C4-2B (cell line): ENCODE data around the gene RBMS3.

Experiments used
- H3K27ac ChIP-seq: fragments of 450-650 bp; 2 replicates; pipeline ENCODE4 v1.5.1; 2017
- ZFX ChIP-seq: fragments of 450-650 bp; IDR thresholded peaks from 2 replicates; pipeline ENCODE4 v1.6.1; 2017
- TF ChIP-seq, protein P1 (sequence below): fragments of 450-650 bp; conservative IDR thresholded peaks from 2 replicates; pipeline ENCODE4 v1.5.1; 2017; ENCODE audit warnings: mild to moderate bottlenecking

The RBMS3 gene

DNA sequence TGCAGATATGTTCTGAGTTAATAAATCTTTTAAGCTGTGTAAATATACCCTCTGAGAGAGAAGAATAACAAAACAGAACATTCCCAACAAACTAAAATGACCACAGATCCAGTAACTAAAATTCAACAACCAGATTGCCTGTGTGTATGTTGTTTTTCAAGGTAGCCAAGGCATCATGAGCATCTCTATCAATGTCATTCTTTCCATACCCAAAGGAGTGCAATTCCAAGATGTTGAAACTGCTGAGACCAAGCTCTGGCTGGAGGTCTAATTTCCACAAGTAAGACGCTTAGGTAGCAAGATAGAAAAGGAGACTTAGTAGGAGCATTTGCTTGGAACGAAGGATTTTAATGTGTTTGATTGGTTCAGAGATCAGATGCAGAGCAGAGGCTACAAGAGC, 276.3 kb downstream of the RBMS3 start:
- no peak overlapping the region for H3K27ac ChIP-seq
- TF ChIP-seq, protein P1, sequence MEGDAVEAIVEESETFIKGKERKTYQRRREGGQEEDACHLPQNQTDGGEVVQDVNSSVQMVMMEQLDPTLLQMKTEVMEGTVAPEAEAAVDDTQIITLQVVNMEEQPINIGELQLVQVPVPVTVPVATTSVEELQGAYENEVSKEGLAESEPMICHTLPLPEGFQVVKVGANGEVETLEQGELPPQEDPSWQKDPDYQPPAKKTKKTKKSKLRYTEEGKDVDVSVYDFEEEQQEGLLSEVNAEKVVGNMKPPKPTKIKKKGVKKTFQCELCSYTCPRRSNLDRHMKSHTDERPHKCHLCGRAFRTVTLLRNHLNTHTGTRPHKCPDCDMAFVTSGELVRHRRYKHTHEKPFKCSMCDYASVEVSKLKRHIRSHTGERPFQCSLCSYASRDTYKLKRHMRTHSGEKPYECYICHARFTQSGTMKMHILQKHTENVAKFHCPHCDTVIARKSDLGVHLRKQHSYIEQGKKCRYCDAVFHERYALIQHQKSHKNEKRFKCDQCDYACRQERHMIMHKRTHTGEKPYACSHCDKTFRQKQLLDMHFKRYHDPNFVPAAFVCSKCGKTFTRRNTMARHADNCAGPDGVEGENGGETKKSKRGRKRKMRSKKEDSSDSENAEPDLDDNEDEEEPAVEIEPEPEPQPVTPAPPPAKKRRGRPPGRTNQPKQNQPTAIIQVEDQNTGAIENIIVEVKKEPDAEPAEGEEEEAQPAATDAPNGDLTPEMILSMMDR: no peak
- TF ChIP-seq ZFX: no peak

DNA sequence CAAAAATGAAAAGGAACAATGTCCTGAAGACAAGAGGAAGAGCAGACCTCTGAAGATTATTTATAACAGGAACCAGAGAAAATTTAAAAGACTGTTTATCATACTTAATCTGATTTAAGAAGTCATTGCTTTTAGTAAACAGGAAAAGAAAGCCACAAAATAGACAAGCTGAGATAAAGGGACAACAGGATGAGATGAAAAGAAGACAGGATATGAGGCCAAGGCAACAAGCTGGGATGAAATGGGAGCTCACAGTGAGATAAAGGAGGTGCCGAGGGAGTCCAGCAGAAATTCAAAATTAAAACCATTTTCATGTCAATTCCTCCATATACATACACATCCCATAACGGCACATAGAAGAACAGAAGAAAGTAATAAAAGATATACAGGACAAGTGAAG, 277.0 kb downstream of the RBMS3 start:
- no peak overlapping the region for H3K27ac ChIP-seq
- TF ChIP-seq, protein P1: no peak
- TF ChIP-seq ZFX: no peak

DNA sequence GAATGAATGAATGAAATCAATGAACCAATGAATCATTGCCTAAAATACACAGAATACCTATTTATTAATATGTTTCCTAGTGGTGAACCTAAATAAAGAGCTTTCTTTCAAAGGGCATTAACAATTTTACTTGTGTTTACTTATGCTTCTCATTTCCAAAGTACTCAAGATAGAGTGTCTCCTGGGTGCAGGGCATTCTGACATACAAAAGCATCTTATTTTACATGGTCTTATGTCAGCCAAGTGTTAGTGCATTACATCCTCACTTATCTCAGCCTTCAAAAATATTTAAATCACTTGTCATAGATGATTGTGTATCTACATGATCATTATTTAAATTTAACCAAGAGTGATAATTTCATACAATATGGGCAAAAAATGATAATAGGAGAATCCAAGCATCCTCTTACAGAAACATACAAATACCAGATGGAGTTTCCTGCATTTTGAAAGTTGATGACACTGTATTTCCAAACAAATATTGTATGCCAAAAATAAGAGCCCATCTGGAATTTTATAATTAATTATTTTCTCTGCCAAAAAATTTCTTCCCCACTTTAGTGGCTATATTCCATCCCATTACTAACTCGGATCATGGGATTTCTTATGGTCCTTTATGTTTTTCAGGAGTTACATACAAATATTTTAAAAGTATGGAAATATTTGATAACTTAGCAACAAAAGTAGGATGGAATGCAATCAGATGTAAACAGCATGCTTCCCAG, 279.0 kb downstream of the RBMS3 start:
- no peak overlapping the region for H3K27ac ChIP-seq
- TF ChIP-seq, protein P1: no peak
- no peak for TF ChIP-seq ZFX

DNA sequence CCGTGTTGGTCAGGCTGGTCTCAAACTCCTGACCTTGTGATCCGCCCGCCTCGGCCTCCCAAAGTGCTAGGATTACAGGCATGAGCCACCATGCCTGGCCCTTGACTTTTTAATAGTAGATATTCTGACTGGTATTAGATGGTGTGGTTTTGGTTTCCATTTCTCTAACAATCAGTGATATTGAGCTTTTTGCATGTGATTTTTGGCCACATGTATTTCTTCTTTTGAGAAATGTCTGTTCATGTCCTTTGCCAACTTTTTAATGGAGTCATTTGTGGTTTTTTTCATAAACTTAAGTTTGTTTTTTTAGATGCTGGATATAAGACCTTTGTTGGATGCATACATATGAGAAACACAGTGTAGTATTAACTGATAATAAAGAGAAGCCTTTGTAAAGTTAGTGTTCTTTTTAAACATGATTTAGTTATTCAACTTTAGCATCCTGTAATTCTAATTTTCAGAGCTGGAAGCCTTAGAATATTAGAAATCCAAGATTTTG, 280.8 kb downstream of the RBMS3 start:
- TF ChIP-seq ZFX: no peak
- TF ChIP-seq, protein P1: no peak
- no peak overlapping the region for H3K27ac ChIP-seq

DNA sequence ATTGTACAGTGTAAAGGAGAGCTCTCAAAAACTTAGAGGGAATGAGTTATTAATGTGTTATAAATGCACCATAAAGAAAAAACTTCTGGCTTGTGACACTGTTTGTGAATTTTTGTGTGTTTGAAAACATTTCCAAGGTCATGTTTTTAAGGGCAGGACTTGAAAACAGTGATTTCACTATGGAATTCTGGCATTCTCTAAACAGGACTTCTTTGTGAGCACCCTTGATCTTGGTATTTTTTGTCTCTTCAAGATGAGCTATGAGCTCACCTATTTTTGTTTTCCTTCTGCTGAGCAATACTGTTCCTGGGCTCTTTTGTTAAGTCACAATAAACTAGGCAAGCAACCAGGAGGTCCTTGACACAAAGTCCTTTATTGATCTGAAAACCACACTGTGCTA, 284.4 kb downstream of the RBMS3 start:
- no peak overlapping the region for H3K27ac ChIP-seq

DNA sequence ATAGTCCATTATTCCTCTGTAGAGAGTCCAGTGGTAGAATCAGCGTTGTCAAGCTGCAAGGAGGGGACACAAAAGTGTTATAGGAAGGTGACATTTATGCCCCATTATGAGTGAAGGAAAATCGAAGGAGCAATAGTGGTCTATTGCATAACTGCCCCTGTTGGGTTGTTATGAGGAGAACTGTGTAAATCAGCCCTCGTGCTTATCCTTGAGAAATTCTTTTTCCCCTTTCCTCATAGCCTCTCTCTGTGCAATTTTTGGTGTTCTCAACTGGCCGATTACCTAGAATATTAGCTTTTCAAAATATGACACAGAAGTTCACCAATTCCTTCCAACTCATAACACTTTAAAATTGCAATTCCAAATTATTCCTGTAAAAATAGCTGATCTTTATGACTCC, 286.6 kb downstream of the RBMS3 start:
- TF ChIP-seq ZFX: no peak
- TF ChIP-seq, protein P1: no peak
- no peak overlapping the region for H3K27ac ChIP-seq

More for the DNA sequence above, 284.4 kb downstream of the RBMS3 start:
- no peak for TF ChIP-seq ZFX
- TF ChIP-seq, protein P1: no peak

DNA sequence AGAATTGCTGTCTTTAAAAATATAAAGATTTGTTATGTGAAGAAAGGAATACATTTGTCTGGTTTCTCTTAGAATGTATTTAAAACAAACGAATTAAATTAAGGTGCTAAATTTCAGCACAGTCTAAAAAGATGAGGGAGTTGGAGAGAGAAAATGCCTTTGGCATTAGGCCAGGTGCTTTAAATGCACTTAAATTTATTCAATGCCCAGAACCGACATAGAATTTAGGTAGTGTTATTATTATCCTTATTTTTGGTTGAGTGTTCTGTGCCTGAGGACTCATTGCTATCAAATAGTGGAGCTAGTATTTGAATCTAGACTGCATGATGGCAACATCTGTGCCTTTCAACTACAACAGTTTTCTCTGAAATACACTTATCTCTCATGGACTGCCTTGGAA, 287.5 kb downstream of the RBMS3 start:
- no peak overlapping the region for H3K27ac ChIP-seq
- TF ChIP-seq, protein P1: no peak
- no peak for TF ChIP-seq ZFX
